Activated CD8-positive, alpha-beta memory T cell treated with anti-CD3 and anti-CD28 coated beads for 1 hour (primary cell): Measurements from ENCODE around the gene CALM1.
"Not testable (repeated sequence)": the region's sequence is repeated elsewhere in the genome, so short reads cannot be mapped to it uniquely, and the experiment has no call there.

Experiments
- DNase-seq, 2 donors: peaks; one replicate each; pipeline ENCODE4 v3.0.0-alpha.2; 2020; ENCODE audit warnings: low read depth in 1 of 2; ENCODE audit errors: extremely low read depth in 1 of 2

Gene CALM1

GRCh38 chr14:90383126-90383730, 13.6 kb upstream of the CALM1 start:
- peak; percentile 95 to 97 for DNase-seq

- DNase-seq: peak in 1 of 2 donors; percentile 42
Measured at GRCh38 chr14:90383731-90384542, 12.9 kb upstream of the CALM1 start.

- DNase-seq: no peak
Measured at GRCh38 chr14:90384543-90384911, 12.3 kb upstream of the CALM1 start.

GRCh38 chr14:90386321-90386720, 10.5 kb upstream of the CALM1 start:
- DNase-seq: no peak

GRCh38 chr14:90387206-90387760, 9.5 kb upstream of the CALM1 start:
- no peak for DNase-seq

GRCh38 chr14:90388437-90388836, 8.4 kb upstream of the CALM1 start:
- DNase-seq: no peak

- DNase-seq: no peak
Measured at GRCh38 chr14:90388982-90389381, 7.8 kb upstream of the CALM1 start.

- DNase-seq: no peak
Measured at GRCh38 chr14:90393966-90394365, 2.9 kb upstream of the CALM1 start.

GRCh38 chr14:90394782-90395181, 2.0 kb upstream of the CALM1 start:
- DNase-seq: not testable (repeated sequence)

- DNase-seq: peak; percentile 27 to 43
Measured at GRCh38 chr14:90397425-90398314, 841 bp downstream of the CALM1 start.

GRCh38 chr14:90398315-90398839, 1.5 kb downstream of the CALM1 start:
- peak; percentile 34 to 42 for DNase-seq

- no peak for DNase-seq
Measured at GRCh38 chr14:90398841-90399540, 2.2 kb downstream of the CALM1 start.

- peak; percentile 59 to 65 for DNase-seq
Measured at GRCh38 chr14:90399541-90400444, 3.0 kb downstream of the CALM1 start.

GRCh38 chr14:90400904-90401561, 4.2 kb downstream of the CALM1 start:
- no peak for DNase-seq

- no peak for DNase-seq
Measured at GRCh38 chr14:90402016-90402415, 5.2 kb downstream of the CALM1 start.

GRCh38 chr14:90403065-90403464, 6.2 kb downstream of the CALM1 start:
- DNase-seq: no peak

GRCh38 chr14:90405101-90405500, 8.3 kb downstream of the CALM1 start:
- no peak for DNase-seq

- DNase-seq: no peak
Measured at GRCh38 chr14:90405755-90406154, 8.9 kb downstream of the CALM1 start.

- DNase-seq: no peak
Measured at GRCh38 chr14:90406384-90406798, 9.6 kb downstream of the CALM1 start.
